ENCODE measurements around the gene TJAP1. TPM values are rescaled to one million over a fixed set of nuclear protein-coding genes. Genes with fewer than 3 reads are reported as not detected.
"Not testable (repeated sequence)": the region's sequence is repeated elsewhere in the genome, so short reads cannot be mapped to it uniquely, and the experiment has no call there.

The TJAP1 gene
- total and polyA plus RNA-seq, 2 of the 8 experiments (the other 6 are each of a cell fraction or from before 2014, with no cell fraction given): 30.7 to 40.4 TPM

DNA sequence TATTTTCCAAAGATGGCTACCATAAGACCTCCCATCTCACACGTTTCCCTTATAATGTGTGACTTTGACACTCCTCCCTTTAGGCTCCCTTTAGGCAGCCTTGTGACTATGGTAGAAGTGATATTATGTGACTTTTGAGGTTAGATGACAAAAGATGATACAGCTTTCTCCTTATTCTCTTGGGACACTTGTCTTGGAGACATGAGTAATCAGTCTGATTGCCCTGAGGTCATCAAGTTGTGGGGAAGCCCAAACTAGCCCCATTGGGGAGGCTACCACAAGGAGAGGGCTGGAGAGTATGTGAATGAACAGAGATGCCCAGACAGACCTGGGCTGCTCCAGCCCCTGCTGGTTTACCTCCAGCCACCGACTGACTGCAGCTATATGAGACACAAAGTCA, 11.4 kb upstream of the TJAP1 start (continued):
- TF ChIP-seq, protein P1, sequence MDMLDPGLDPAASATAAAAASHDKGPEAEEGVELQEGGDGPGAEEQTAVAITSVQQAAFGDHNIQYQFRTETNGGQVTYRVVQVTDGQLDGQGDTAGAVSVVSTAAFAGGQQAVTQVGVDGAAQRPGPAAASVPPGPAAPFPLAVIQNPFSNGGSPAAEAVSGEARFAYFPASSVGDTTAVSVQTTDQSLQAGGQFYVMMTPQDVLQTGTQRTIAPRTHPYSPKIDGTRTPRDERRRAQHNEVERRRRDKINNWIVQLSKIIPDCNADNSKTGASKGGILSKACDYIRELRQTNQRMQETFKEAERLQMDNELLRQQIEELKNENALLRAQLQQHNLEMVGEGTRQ (IDR thresholded peaks at IDR 0.05; ENCODE audit: low read length): no peak
- TF ChIP-seq TEAD4 (IDR thresholded peaks at IDR 0.05; ENCODE audit: low read depth, low read length): no peak
- no peak for TF ChIP-seq RFX5 (IDR thresholded peaks at IDR 0.05; ENCODE audit: borderline replicate concordance, low read depth, low read length)
- no peak for TF ChIP-seq JUN (IDR thresholded peaks at IDR 0.05; ENCODE audit: low read depth, low read length)
- TF ChIP-seq POLR2A (IDR thresholded peaks at IDR 0.05; ENCODE audit: control extremely low read depth in 1 of 2, low read depth in 2 of 2, low read length in 2 of 2): no peak
- TF ChIP-seq TAF7 (optimal IDR thresholded peaks at IDR 0.05; ENCODE audit: borderline replicate concordance, low read depth, low read length): no peak

DNA sequence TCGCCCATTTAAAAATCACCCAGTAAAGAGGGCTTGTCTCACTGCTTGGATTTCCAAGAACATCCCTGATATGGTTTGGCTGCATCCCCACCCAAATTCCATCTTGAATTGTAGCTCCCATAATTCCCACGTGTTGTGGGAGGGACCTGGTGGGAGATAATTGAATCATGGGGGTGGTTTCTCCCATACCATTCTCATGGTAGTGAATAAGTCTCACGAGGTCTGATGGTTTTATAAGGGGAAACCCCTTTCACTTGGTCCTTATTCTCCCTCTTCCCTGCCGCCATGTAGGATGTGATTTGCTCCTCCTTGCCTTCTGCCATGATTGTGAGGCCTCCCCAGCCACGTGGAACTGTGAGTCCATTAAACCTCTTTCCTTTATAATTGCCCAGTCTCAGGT, 10.1 kb upstream of the TJAP1 start:
- H2BK5ac ChIP-seq (ENCODE audit: low read depth, low read length); H4K91ac ChIP-seq (replicated peaks; ENCODE audit: insufficient read length, low read length); H2AFZ ChIP-seq (ENCODE audit: low read length); H3K4me2 ChIP-seq (ENCODE audit: insufficient read depth in 1 of 2, low read depth in 2 of 2, low read length in 2 of 2); H3K9ac ChIP-seq (replicated peaks in 1 of 4; ENCODE audit: extremely low read depth in 1 of 4, low read depth in 3 of 4, low read length in 3 of 4); H3K23me2 ChIP-seq (ENCODE audit: low read depth, low read length); H3K4ac ChIP-seq (replicated peaks; ENCODE audit: insufficient read length, low read depth, low read length); H3K56ac ChIP-seq (replicated peaks; ENCODE audit: insufficient read length, low read depth, low read length); H3K79me2 ChIP-seq (ENCODE audit: control insufficient read depth in 1 of 2, insufficient read depth in 2 of 2, low read length in 2 of 2); H3K36me3 ChIP-seq (ENCODE audit: control insufficient read depth in 2 of 4, insufficient read depth in 4 of 4, low read length in 3 of 4); H3K18ac ChIP-seq (ENCODE audit: extremely low read depth, low read length); H2BK12ac ChIP-seq (ENCODE audit: low read depth, low read length); H3K23ac ChIP-seq (ENCODE audit: insufficient read length); H3K79me1 ChIP-seq (ENCODE audit: low read depth, low read length); H3K4me3 ChIP-seq (ENCODE audit: extremely low read depth in 1 of 4, insufficient read depth in 2 of 4, low read depth in 3 of 4, low read length in 4 of 4); DNase-seq (ENCODE audit: low read depth in 1 of 2, low spot score in 2 of 2); H4K20me1 ChIP-seq (replicated peaks in 1 of 2; ENCODE audit: control insufficient read depth in 1 of 2, insufficient read depth in 2 of 2, low read length in 2 of 2); H3K27me3 ChIP-seq (replicated peaks in 1 of 4; ENCODE audit: control insufficient read depth in 3 of 4, extremely low read depth in 1 of 4, insufficient read depth in 3 of 4, low read length in 3 of 4); H3K4me1 ChIP-seq (replicated peaks in 1 of 4; ENCODE audit: control insufficient read depth in 3 of 4, insufficient read depth in 4 of 4, low read length in 3 of 4); H4K5ac ChIP-seq (ENCODE audit: insufficient read length, low read depth, low read length); H3K27ac ChIP-seq (ENCODE audit: low read depth, low read length); H4K8ac ChIP-seq (ENCODE audit: extremely low read depth, insufficient read depth, low read length); H2BK120ac ChIP-seq (replicated peaks; ENCODE audit: low read depth, low read length); FAIRE-seq; H2AK5ac ChIP-seq (ENCODE audit: low read depth, low read length); H2BK15ac ChIP-seq (ENCODE audit: low read length); H2BK20ac ChIP-seq (ENCODE audit: low read length); H3K9me3 ChIP-seq (ENCODE audit: insufficient read depth in 2 of 2, low read depth in 1 of 2, low read length in 1 of 2); H3K14ac ChIP-seq (ENCODE audit: insufficient read length): not testable (repeated sequence)
- WGBS, 2 experiments (ENCODE audit: extremely low coverage in 1 of 2, insufficient coverage in 1 of 2, insufficient read length in 1 of 2, insufficient replicate concordance in 2 of 2, low coverage in 1 of 2, low lambda C conversion rate in 2 of 2, missing lambda C conversion rate in 1 of 2): 81% methylated on average over 5 of the region's 5 CpGs; no CpG with 5 or more reads in 1 of the 2 experiments
- CTCF ChIA-PET (ENCODE audit: partially characterized antibody): interaction anchor here (0.6 to 32.9 kb wide), 6 partner anchors 10 to 79 kb away, joined by 3 to 536 read pairs (median 4); partner anchors contain the start of gene LRRC73
- POLR2A ChIA-PET (ENCODE audit: partially characterized antibody): interaction anchor here (0.6 to 1.5 kb wide), 3 partner anchors 10 to 185 kb away, joined by 4 to 5 read pairs (median 4); partner anchors contain the start of gene TJAP1

All from H1 (cell line).